ENCODE measurements around the gene FMO2.

Gene FMO2

DNA sequence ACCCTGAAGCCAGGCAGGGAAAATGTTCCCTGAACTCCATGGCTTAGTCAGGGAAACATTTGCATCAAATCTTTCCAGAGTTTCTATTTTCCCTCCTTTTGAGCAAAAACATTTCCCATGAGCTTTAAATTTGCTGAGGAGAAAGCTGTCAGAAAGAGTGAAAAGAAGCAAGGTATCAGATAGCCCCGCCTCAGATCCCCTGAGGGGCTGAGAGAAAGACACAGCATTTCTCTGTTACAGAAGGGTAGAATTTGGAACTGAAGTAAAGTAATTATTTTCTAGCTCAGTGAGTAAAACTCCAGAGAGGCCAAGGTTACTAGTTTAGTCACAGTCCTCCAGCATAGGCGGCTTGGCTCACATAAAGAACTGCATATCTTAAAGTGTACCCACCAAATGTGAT lies 73.8 kb downstream of the FMO2 start:
- no peak for DNase-seq

Measured in T-helper 1 cell (primary cell).